Effector memory CD4-positive, alpha-beta T cell (primary cell): Measurements from ENCODE around the gene DYSF.

Experiments used
- DNase-seq, 3 donors: peaks; one replicate each; pipeline ENCODE4 v3.0.0-alpha.2; 2020
- H3K27ac ChIP-seq: 2 replicates; pipeline ENCODE4 v1.7.0; 2013; ENCODE audit warnings: mild to moderate bottlenecking, low read length, moderate library complexity; ENCODE audit not compliant: insufficient read depth, poor library complexity, severe bottlenecking
- H3K27me3 ChIP-seq: replicated peaks from 2 replicates; pipeline ENCODE4 v1.7.0; 2013; ENCODE audit warnings: mild to moderate bottlenecking, low read length; ENCODE audit not compliant: insufficient read depth, control insufficient read depth, poor library complexity, severe bottlenecking
- H3K36me3 ChIP-seq: 2 replicates; pipeline ENCODE4 v1.7.0; 2013; ENCODE audit warnings: mild to moderate bottlenecking, low read length, moderate library complexity; ENCODE audit not compliant: control insufficient read depth, insufficient read depth
- H3K4me1 ChIP-seq: 2 replicates; pipeline ENCODE4 v1.7.0; 2013; ENCODE audit warnings: low read length, mild to moderate bottlenecking; ENCODE audit not compliant: control insufficient read depth, insufficient read depth, poor library complexity, severe bottlenecking
- H3K4me3 ChIP-seq: 2 replicates; pipeline ENCODE4 v1.7.0; 2013; ENCODE audit warnings: low read length, low read depth, mild to moderate bottlenecking; ENCODE audit not compliant: insufficient read depth, poor library complexity, severe bottlenecking
- H3K9me3 ChIP-seq: 2 replicates; pipeline ENCODE4 v1.7.0; 2013; ENCODE audit warnings: mild to moderate bottlenecking, low read length, moderate library complexity; ENCODE audit not compliant: control insufficient read depth

Gene DYSF

DNA sequence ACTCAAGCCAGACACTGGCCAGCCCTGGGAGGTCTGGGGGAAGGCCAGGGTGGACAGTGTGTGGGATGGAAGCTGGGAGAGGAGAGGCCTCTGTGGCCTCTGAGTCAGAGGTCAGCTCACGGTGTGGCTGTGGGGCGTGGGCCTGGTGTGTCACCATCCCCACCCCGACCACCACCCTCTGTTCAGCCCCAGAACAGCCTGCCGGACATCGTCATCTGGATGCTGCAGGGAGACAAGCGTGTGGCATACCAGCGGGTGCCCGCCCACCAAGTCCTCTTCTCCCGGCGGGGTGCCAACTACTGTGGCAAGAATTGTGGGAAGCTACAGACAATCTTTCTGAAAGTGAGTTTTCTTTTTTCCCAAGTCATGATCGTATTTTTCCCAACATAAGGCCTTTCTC, 110.5 kb downstream of the DYSF start:
- H3K4me3 ChIP-seq = no peak overlapping the region
- DNase-seq = no peak
- H3K9me3 ChIP-seq = no peaks in the 10 kb centered on the region
- H3K27me3 ChIP-seq = no peaks in the 10 kb centered on the region
- H3K36me3 ChIP-seq = no peaks in the 10 kb centered on the region
- no peaks in the 10 kb centered on the region for H3K4me1 ChIP-seq
- no peak overlapping the region for H3K27ac ChIP-seq

DNA sequence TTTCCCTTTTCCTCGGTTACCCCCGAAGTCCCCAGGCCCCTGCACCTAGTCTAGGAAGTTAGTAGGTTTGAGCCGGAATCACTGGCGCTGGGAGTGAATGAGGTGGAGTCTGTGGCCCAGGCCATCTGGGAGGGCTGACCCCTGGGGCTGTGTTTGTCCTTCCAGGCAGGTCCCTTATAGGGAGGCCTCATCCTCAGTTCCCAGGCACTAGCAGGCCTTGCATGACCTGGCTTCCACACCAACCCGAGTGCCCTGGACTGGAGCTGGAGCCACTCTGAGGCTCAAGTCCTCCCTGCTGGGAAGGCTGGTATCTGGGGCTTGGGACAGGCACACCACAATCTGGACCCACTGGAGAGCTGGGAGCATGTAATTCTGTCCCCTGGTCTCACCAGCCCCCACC, 111.0 kb downstream of the DYSF start:
- no peaks in the 10 kb centered on the region for H3K36me3 ChIP-seq
- H3K27me3 ChIP-seq = no peaks in the 10 kb centered on the region
- no peak for DNase-seq
- no peak overlapping the region for H3K4me3 ChIP-seq
- no peaks in the 10 kb centered on the region for H3K4me1 ChIP-seq
- no peak overlapping the region for H3K27ac ChIP-seq
- no peaks in the 10 kb centered on the region for H3K9me3 ChIP-seq

DNA sequence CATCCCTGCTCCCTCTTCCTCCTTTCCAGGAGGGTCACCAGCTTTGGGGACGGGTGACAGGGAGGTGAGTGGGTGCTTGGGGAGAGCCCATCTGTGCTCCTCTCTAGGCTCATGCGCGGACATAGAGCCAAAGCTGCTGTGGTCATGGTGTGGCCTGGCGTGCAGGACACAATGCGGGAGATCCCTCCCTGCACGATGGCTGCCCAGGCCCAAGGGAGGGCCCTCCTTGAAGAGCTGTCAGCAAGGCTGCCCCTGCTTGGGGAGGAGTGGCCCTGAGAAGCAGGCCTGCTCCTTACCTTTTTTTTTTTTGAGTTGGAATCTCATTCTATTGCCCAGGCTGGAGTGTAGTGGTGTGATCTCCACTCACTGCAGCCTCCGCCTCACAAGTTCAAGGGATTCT, 111.4 kb downstream of the DYSF start:
- no peak for DNase-seq
- Histone ChIP-seq H3K27me3 (no peaks in the 10 kb centered on the region), H3K9me3 (no peaks in the 10 kb centered on the region), H3K4me1 (no peaks in the 10 kb centered on the region), H3K4me3 (no peak overlapping the region), H3K36me3 (no peaks in the 10 kb centered on the region), H3K27ac (no peak overlapping the region)

DNA sequence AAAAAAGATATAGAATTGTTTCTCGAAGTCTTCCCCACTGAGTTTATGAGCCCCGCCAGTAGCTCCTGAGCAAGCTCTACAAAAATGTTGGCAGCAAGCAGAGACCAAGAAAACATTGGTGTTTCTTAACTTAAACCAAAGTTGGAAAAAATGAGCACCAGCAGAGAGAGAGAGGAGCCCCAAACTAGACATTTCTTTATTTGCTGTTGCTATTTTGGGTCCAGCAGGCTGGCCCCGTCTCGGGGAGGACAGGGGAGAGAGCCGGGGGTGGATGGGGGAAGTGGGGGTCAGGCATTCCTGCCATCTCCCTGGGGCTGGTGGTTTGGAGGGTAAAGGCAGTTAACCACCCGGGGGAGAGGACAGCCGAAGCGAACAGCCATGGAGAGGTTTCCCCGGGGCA, 113.0 kb downstream of the DYSF start:
- no peaks in the 10 kb centered on the region for H3K4me1 ChIP-seq
- H3K4me3 ChIP-seq = no peak overlapping the region
- H3K36me3 ChIP-seq = no peaks in the 10 kb centered on the region
- H3K27me3 ChIP-seq = no peaks in the 10 kb centered on the region
- no peak for DNase-seq
- no peaks in the 10 kb centered on the region for H3K9me3 ChIP-seq
- no peak overlapping the region for H3K27ac ChIP-seq

DNA sequence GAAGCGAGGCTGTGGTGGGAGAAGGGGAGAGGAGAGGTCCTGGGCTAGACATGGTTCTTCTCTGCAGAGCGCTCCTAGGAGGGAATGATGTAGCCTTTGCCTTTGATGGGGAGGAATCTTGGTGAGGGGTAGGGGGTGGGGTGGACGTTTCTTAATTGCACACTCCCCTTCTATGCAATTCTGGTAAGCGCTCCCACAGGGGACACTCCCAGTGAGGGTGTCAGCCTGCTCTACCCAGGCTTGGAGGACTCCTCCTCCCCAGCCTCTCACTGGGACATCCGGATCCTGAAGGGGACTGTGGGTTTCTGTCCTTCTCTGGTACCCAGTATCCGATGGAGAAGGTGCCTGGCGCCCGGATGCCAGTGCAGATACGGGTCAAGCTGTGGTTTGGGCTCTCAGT, 114.3 kb downstream of the DYSF start:
- Histone ChIP-seq H3K4me3 (no peak overlapping the region), H3K4me1 (no peaks in the 10 kb centered on the region), H3K27ac (no peak overlapping the region), H3K9me3 (no peaks in the 10 kb centered on the region), H3K27me3 (no peaks in the 10 kb centered on the region), H3K36me3 (no peaks in the 10 kb centered on the region)
- DNase-seq = no peak

DNA sequence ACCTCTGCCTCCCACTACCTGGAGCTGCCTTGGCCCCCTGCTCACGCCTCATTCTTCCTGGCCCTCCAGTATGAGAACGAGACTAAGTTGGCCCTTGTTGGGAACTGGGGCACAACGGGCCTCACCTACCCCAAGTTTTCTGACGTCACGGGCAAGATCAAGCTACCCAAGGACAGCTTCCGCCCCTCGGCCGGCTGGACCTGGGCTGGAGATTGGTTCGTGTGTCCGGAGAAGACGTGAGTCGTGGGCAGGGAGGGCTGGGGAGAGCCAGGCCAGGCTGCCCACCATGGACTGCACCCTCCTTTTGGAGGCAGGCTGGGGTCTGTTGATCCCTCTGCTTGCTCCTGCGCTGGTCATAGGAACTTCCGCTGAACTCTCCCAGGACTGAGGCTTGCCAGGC, 114.7 kb downstream of the DYSF start:
- no peak overlapping the region for H3K4me3 ChIP-seq
- H3K27me3 ChIP-seq = no peaks in the 10 kb centered on the region
- no peaks in the 10 kb centered on the region for H3K9me3 ChIP-seq
- no peaks in the 10 kb centered on the region for H3K36me3 ChIP-seq
- H3K27ac ChIP-seq = no peak overlapping the region
- no peak for DNase-seq
- H3K4me1 ChIP-seq = no peaks in the 10 kb centered on the region

DNA sequence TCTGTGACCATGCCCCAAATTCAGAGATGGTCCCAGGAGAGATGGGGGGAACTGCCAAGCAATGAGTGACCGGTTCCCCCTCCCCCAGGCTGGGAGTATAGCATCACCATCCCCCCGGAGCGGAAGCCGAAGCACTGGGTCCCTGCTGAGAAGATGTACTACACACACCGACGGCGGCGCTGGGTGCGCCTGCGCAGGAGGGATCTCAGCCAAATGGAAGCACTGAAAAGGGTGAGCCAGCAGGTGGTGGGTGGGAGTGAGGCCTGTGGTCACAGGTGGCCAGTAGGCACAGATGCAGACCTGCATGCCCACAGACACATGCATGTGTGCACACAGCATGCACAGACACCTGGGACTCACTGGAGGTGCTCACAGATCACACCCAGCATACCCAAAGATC, 117.2 kb downstream of the DYSF start:
- no peak for DNase-seq
- no peaks in the 10 kb centered on the region for H3K36me3 ChIP-seq
- H3K9me3 ChIP-seq = no peaks in the 10 kb centered on the region
- H3K27ac ChIP-seq = no peak overlapping the region
- H3K4me3 ChIP-seq = no peak overlapping the region
- no peaks in the 10 kb centered on the region for H3K27me3 ChIP-seq
- H3K4me1 ChIP-seq = no peaks in the 10 kb centered on the region

DNA sequence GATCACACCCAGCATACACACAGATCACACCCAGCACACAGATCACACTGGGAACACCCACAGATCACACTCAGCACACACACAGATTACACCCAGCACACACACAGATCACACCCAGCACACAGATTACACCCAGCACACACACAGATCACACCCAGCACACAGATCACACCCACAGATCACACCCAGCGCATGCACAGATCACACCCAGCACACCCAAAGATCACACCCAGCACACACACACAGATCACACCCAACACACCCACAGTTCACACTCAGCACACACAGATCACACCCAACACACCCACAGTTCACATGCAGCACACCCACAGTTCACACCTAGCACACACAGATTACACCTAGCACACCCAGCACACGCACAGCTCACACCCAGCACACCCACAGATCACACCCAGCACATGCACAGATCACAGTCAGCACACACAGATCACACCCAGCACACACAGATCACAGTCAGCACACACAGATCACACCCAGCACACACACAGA, 117.6 kb downstream of the DYSF start:
- no peak for DNase-seq
- Histone ChIP-seq H3K27me3 (no peaks in the 10 kb centered on the region), H3K4me3 (no peak overlapping the region), H3K27ac (no peak overlapping the region), H3K36me3 (no peaks in the 10 kb centered on the region), H3K4me1 (no peaks in the 10 kb centered on the region), H3K9me3 (no peaks in the 10 kb centered on the region)

DNA sequence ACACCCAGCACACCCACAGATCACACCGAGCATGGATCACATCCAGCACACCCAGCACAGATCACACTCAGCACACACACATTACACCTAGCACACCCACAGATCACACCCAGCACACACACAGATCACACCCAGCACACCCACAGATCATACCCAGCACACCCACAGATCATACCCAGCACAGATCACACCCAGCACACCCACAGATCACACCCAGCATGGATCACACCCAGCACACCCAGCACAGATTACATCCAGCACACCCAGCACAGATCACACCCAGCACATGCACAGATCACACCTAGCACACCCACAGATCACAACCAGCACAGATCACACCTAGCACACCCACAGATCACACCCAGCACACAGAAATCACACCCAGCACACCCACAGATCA, 118.6 kb downstream of the DYSF start:
- DNase-seq = no peak
- Histone ChIP-seq H3K27me3 (no peaks in the 10 kb centered on the region), H3K4me1 (no peaks in the 10 kb centered on the region), H3K9me3 (no peaks in the 10 kb centered on the region), H3K36me3 (no peaks in the 10 kb centered on the region), H3K4me3 (no peak overlapping the region), H3K27ac (no peak overlapping the region)

DNA sequence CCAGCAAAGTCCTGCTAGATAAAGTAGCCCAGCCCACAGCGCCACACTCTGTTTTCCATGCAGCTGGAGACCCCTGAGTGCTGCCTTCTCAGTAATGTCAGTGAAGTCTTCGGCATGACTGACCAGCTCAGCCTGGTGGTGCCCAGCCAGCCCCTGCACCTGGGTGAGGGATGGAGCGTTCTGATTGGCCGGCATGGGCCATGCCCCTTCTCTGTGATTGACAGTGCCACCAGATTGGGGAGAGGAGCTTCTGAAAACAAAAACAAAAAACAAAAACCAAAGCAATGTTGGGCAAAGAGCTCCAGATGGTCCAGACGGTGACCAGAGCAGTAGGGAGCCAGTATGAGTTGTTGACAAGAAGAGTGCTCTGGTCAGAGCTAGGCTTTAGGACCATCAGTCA, 122.6 kb downstream of the DYSF start:
- Histone ChIP-seq H3K4me3 (no peak overlapping the region), H3K4me1 (no peaks in the 10 kb centered on the region), H3K36me3 (no peaks in the 10 kb centered on the region), H3K27me3 (no peaks in the 10 kb centered on the region), H3K27ac (no peak overlapping the region), H3K9me3 (no peaks in the 10 kb centered on the region)
- DNase-seq = no peak

DNA sequence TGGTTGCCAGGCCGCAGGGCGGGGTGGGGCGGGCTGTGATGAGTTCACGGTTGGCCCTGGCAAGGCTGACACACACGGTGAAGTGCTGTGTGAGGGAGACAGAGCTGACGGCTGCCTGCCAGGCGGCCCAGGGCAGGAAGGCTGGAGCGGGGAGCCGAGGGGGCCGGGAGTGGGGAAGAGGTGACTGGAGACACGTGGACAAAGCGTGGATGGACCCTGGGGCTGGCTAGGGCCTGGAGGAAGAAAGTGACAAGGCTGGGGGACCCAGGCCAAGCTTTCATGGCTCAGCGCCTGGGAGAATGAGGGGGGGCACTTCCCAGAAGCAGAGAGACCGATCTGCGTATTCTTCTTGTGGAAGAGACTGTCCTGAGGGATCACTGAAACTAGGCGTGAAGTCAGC, 123.2 kb downstream of the DYSF start:
- no peak overlapping the region for H3K4me3 ChIP-seq
- no peaks in the 10 kb centered on the region for H3K36me3 ChIP-seq
- no peaks in the 10 kb centered on the region for H3K4me1 ChIP-seq
- H3K27ac ChIP-seq = no peak overlapping the region
- no peaks in the 10 kb centered on the region for H3K27me3 ChIP-seq
- no peaks in the 10 kb centered on the region for H3K9me3 ChIP-seq
- DNase-seq = no peak
